HG02970 (cell line): ENCODE results near the gene ASGR1.
A peak's percentile ranks its signal among the peaks of the same experiment; 100 is the strongest.

Source experiments
- ATAC-seq: cut with Tn5 transposase; IDR thresholded peaks from one replicate; pipeline ENCODE4 v1.9.1; 2021; ENCODE audit warnings: mild to moderate bottlenecking, moderate library complexity, moderate number of reproducible peaks; ENCODE audit not compliant: unreplicated experiment, low FRiP score

Gene ASGR1

DNA sequence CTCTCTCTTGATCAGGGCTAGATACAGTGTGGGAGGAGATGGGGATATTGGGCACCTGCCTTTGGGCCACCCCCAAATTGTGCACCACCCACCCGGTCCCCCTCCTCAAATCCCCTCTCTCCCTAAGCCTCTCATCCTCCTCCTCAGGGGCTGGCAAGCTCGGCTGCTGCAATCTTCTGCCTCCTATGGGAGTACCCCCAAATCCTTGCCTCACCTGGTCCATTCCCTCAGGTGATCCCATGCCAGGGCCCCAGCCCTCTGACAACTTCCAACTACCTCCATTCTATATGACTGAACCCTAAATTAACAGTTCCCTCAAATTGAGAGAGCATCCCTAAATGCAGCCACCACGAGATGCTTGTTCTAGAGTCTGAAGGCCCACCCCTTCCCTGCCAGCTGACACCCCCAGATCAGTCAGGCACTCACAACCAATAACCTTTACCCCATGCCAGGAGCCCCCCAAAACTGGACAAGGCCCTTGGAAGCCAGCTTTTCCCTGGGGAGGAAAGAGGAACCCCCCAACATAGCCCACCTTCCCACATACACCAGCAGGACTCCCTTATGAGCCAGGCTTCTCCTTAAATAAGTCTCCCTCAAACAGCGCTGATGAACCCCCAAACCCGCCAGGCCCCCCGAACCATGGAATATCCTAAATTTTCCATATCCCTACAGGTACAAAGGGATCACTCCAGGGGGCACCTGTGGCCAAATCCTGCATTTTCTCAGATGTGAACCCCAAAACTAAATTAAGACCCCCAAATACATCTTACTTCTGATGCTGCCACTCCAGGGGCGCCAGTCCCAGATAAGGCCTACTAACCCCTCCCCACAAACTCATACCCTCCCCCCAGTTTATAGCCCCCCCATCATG is 37.3 kb upstream of the ASGR1 start:
- no peak for ATAC-seq

DNA sequence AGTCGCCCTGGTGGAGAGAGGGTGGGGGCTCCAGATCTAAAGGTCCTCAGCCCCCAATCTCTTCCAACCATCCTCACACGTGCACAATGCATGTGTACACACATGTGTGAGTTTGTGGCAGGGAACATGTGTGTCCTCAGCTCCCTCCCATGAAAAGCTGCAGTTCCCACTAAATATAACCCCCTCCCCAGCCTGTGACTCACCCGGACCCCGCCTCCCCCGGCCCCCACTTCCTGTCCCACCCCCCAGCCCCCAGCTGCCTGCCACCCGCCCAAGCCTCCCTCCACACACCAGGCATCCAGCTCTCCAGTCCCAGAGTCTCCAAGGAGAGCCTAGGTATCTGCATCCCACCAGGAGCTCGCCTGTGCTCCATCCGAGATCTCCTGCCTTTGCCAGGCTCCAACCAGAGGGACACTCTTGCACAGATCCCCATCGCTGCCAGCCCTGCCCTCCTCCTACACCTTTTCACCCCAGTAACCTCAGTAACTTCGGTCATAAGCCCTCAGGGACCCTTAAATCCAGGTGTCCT is 36.5 kb upstream of the ASGR1 start:
- no peak for ATAC-seq

DNA sequence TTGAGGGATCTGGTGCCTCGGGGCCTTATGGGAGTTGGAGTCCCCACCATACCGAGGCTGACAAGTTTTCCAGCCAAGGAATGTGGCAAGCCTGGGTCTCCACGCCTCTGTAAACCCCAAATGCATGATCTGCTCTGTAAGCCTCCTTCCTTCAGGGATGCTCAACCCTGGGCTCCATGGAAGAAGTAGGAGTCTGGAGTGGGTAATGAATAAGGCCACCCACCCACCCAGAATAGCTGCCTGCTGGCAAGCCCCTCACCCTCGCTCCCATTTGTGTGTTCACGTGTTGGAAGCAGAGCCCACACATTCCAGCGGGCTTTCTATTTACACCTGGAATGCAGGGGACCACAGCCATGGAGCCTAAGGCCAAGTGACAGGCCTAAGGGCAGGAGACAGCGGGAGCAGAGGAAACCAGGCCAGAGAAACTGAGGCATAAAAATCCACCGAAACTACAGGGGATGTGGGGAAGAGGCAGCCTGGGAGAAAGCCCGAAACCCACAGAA is 36.0 kb upstream of the ASGR1 start:
- no peak for ATAC-seq

DNA sequence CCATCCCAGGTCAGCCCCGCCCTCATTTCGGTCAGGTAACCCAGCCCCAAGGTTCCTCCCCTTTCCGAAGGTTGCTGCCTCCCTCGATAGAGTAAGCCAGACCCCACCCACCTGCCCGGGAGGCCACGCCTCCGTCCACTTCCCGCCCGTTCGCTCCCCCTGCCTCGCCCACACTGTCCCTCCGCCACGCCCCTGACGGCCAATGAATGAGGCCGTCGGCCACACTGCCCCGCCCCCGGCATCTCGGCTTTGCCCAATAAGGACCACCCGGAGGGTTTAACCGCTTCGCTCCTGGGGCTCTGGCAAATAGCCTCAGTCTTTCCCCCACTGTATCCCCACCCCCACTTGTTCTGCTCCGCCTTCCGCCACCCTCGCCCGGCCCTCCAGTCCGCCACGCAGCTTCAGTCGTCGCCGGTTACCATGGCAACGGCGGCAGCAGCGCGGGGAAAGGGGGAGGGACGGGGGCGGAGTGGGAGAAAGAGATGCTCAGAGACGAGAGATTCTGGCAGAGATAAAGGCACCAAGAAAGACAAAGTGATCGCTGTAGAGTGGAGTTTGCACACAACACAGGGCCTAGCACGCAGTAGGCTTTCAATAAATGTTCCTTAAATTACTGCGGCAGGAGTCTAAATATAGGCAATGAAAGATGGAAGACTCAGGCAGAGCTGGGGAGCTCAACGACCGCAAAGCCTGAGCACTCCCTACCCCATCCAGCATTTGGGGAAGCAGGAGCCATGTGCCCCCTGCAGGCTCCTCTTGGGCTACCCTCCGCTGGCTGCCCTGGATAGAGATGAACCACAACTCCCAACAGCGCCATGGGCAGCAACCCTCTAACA is 35.3 kb upstream of the ASGR1 start:
- ATAC-seq: peak; percentile 67

DNA sequence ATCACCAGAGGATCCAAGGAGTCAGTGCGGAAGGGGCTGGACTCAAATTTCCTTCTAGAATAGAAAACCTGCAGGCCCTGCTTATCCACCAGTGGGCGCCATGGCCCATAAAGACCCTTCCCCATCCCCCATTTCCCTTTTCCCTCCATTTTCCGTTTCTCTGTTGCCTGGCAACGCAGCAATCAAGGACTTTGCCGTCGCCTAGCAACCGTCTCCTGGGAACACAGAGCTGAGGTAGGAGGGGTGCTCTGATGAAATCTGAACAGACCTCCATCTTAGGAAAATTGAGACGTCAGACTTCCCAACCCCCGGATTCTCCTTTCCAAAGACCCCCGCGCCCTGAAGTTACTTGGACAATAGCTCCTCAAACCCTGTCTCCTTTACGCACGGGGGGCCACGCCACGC is 34.7 kb upstream of the ASGR1 start:
- ATAC-seq: no peak

DNA sequence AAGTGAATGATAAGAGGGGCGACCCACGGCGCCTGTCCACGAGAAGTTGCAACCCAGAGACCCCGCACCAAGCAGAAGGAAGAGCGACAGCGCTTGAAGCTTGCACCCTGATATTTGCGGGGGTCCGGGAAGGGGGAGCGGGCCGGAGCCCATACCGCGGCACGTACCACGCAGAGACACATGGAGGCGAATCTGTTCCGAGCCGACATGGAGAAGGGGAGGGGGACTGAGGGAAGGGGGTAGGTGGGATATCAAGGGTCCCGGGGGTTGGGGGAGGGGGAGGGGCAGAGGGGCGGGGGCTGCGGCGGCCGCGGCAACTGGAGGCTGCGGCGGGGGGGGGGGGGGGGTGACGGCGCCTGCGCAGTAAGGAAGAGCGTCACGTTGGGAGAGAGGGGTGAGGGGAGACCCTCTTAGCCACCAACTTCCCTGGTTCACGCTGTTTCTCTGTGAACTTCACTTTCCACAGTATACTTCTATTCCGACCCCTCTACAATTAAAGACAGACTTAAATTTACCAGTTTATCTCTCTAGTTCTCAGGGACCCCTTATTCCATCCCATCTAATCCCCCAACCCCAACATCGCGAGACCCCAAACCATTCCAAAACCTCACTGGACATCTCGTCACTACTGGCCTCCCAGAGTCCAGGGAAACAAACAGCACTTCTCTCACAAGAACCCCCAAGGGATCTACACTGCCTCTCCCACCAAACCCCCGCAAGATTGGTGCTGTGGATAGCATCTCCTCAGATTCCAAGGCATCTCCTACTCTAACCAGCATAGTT is 32.5 kb upstream of the ASGR1 start:
- ATAC-seq: no peak

DNA sequence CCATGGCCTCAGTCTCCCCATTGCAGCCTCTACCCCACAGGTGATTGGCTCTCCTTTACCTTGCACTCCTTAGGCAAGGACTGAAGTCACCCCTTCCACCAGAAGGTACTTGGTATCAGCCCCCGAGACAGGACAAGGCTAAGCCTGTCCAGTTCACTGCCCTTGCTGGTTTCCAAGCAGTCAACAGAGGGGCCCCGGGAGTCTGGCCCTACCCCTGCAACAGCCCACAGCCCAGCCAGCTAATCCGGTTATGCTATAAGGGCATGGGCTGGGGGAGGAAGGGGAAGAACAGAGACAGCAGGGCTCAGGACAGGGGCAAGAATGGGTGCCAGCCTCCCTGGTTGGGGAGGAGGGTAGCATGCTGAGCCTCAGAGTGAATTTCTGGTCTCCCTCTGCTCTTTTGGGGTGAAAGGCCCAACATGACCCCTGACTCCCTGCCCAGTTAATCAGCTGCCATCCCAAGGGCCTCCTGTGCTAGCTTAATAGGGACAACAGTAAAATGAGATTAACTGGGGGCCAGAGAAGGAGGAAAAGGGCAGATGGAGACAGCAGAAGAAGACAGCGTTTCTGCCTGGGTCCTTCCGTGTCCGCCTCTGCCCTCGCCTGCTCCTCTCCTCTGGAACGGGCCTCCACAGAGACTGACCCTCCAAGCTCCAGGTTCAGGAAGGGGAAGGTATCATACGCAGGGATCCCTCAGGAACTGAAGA is 29.7 kb upstream of the ASGR1 start:
- ATAC-seq: no peak

DNA sequence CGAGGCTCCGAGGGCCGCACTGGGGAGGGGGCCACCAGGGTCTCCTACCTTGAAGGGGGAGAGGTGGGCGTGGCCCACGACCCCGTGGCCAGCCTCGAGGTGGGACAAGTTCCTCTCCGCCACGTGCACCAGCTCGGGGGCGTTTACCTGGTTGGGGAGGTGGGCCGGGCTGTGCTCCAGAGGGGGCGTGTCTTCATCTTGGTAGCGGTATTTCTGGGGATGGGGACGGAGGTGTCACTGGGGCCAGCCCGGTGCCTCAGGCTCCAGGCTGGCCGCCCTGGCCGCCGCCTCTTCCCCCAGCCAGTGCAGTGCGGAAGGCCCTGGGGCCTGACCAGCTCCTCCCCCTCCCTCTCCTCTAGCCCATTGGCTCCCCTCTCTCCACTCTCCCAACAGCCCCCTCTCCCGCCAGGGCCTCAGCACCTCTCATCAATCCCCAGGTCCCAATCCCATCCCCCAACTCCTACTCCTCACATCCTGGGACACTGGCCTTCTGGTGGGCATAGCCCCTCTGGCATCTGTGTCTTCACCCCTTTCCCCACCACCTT is 28.9 kb upstream of the ASGR1 start:
- ATAC-seq: no peak

DNA sequence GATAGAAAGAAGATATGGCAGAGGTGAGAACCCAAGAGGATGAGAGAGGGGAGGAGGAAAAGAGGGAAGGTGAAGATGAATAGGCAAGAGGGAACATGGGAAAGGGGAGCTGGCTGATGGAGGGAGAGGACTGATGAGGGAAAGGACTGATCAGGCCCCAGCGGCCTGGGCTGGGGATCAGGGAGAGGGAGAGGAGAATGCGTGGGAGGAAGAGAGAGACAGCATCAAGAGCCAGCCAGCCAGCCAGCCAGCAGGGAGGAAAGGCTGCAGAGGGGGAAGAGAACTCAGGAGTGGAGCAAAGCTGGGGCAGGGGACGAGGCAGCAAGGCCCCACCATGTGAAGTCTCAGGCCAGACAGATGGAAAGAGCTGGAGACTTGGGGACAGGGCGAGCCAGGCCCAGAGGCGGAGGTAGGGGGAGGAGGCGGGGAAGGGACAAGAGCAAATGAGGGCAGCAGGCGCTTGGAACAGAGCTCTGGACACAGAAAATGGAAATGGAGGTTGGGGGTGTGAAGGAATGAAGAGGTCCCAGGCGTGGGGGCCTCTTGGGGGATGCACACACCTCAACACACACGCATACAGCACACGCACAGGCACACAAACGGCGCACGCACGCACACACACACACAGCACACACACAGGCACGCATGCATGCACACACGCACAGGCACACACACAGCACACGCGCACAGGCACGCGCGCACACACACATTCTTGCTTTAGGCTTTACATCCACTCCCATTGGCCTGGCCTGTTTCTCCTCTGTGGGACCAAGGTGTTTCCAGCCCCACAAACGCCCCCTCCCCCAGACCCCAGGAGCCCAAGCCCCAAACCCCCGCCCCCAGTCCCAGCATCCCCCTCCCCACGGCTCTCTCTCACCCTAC is 28.2 kb upstream of the ASGR1 start:
- no peak for ATAC-seq

DNA sequence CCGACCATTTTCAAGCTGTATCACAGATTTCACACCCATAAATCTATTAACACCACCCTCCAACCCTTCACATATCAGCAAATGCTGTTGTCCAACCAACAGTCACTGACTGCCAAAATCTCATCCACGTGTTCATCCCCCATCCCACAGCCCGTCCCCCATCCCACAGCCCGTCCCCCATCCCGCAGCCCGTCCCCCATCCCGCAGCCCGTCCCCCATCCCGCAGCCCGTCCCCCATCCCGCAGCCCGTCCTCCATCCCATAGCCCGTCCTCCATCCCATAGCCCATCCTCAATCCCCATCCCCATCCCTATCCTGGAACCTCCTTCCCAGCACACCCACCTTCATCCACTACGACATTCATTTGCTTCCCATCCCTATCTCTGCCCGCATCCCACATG is 26.4 kb upstream of the ASGR1 start:
- no peak for ATAC-seq

DNA sequence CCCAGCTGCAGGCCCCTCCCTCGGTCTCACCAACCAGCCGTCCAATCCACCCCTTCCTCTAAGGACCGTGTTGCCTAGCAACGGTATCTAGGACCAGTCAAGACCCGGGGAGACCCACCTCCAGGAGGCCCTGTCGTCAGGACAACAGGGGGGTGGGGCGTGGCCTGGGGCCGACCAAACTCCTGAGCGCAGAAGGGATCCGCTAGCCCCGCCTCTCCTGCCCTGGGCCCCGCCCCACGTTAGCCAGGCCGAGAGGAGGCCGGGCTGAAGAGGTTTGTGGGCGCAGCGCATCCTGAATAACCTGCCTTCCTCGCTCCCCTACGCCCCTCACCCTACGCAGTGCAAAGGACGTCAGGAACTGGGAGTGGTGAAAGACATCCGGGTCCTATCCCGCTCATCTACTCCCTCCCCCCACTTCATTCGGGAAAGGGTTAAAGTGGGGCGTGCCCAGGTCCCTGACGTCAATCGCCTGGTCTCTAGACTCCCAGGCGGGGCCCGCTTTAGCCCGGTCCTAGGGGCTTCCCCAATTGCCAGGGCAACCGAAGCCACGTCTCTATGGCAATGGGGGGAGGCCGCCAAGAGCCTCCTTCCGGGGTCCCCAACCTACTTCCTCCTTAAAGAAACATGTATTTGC is 25.8 kb upstream of the ASGR1 start:
- peak; percentile 84 for ATAC-seq

DNA sequence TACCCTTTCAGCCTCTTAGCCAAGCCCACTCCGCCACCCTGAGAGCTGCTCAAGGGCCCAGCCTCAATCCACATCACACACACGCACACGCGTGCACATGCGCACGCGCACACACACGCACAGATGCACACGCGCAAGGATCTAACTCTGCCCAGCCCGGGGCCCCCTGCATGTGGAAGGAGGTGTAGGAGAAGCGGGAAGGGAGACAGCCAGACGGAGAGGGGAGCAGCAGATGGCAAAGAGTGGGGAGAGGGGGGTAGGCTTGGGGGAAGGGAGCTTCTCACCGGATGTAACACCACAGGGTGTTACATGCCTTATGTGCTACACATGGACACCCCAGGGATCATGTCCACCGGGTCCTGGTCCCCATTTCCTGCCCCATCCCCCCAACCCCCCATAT is 25.2 kb upstream of the ASGR1 start:
- no peak for ATAC-seq

DNA sequence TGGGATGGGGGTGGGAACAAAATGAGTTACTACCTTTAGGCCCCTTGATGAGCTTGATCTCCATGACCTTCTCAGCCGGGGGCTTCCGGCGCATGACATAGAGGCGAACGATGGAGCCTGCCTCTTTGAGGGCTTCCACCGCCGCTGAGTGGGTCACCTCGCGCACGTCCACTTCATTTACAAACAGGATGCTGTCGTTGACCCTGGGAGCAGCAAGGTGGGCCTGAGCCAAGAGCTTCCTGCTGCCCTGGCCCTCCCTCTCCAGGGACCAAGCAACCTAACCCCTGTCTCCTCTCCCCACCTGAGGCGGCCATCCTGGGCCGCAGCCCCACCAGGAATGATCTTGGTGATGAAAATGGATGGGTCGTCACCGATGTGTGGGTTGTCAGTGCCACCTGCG is 24.2 kb upstream of the ASGR1 start:
- no peak for ATAC-seq

DNA sequence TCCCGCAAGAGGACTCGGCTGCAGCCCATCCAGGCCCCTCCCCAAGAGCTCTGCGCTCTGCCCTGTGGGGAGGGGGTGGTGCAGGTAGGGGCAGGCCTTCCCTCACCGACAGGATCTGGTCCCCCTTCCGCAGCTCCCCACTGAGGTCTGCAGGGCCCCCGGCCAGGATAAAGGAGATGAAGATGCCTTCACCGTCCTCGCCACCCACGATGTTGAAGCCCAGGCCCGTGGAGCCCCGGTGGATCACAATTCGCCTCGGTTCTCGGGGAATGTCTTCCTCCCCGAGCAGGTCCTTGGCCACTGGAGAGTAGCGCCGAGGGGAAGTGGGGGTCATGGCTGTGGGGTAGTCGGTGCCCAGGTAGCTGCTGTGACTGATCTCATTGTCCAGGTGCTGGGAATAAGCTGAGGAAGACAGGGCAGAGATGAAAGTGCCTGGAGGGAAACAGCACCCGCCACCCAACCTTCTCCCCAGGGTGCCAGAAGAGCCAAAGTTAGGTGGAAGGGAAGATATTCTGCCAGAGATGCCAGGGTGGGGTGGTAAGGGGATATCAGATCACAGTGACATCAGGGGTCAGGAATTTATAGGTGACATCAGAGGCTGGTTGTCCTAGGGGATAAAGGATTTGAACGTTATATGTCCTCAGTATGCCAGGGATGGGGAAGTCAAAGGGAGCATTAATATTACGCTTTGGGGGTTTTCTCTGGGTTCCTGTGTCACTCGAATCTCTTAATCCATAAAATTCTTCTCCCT is 17.7 kb upstream of the ASGR1 start:
- no peak for ATAC-seq

DNA sequence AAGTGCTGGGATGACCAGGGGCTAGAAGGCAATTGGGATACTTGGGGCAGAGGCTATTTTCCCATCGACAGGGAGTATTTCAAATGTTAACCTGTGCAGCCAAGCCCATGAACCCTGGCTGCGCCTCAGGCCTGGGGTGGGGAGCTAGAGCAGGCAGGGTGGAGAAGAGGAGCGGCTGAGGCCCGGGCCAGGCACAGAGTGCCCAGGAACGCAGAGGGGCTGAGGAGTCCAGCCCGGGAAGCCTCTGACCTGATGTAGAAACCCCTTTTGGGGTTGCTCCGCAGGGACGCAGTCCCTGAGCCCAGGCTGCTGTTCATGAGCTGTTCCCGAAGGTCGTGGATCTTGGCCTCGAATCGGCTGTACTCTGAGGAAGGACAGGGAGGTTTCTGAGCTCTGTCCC is 16.8 kb upstream of the ASGR1 start:
- ATAC-seq: no peak

DNA sequence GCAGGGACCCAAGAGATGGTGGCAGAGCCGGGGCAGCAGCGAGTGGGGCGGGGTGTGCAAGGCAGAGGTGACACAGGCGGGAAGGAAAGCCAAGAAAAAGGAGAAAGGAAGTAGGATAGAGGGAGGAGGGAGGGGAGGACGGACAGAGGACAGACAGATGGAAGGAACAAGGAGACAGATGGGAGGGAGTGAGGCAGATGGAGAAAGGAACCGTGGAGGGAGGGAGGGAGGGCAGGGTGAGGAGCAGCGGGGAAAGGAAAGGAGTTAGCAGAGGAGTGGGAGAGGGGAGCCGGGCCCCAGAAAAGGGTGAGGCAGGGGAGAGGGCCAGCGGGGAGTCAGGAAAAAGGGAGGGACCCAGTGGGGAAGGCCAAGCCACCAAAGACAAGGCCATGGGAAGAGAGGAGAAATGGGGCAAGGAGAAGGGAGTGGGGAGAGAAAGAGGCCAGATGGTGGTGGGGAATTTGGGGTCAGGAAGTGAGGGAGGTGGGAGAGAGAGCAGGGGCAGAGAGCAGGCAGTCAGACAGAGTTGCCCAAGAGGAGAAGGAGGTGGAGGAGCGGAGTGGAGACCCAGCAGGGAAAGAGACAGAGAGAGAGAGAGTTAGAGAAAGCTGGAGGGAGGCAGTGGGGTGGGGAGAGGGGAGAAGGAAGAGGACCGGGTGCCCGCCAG is 13.2 kb upstream of the ASGR1 start:
- no peak for ATAC-seq
